GM12872 (cell line): ENCODE measurements around the gene ADORA3.

Experiments used
- TF ChIP-seq, protein P1 (sequence below): IDR thresholded peaks from 3 replicates; pipeline ENCODE4 v1.5.1; 2011; ENCODE audit warnings: low read depth, mild to moderate bottlenecking, low read length, moderate library complexity; ENCODE audit not compliant: insufficient read depth

ADORA3 gene

DNA sequence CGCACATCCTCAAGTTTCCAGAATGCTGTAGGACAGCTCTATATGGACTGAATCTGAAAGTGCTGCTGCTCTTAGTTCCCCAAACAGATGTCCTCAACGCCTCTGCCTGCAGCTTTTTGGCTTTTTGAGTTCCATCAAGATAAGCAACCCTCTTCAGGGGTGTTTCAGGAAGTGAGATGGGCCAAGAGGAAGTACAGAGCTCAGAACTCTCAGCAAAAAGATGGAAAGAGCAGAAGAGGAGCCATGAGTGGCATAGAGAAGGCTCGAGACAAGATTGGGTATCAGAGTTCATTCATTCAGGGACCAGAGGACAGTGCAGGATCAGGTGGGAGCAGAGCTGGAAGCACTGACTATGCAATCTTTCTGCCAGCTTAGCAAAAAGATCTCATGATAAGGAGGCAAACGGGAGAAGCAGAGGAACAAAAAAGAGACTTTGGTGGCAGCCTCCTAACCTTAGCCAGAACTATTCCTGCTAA is at the start of gene ADORA3, which contains the start of gene TMIGD3:
Gene ADORA3 (minus strand): TSS at position 49 of the 476 bp plus-strand sequence. CDS start 279 bp downstream, outside the sequence.
Gene TMIGD3 (minus strand): TSS at position 49 of the 476 bp plus-strand sequence. CDS start 279 bp downstream, outside the sequence.
- TF ChIP-seq, protein P1, sequence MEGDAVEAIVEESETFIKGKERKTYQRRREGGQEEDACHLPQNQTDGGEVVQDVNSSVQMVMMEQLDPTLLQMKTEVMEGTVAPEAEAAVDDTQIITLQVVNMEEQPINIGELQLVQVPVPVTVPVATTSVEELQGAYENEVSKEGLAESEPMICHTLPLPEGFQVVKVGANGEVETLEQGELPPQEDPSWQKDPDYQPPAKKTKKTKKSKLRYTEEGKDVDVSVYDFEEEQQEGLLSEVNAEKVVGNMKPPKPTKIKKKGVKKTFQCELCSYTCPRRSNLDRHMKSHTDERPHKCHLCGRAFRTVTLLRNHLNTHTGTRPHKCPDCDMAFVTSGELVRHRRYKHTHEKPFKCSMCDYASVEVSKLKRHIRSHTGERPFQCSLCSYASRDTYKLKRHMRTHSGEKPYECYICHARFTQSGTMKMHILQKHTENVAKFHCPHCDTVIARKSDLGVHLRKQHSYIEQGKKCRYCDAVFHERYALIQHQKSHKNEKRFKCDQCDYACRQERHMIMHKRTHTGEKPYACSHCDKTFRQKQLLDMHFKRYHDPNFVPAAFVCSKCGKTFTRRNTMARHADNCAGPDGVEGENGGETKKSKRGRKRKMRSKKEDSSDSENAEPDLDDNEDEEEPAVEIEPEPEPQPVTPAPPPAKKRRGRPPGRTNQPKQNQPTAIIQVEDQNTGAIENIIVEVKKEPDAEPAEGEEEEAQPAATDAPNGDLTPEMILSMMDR, result no peak

DNA sequence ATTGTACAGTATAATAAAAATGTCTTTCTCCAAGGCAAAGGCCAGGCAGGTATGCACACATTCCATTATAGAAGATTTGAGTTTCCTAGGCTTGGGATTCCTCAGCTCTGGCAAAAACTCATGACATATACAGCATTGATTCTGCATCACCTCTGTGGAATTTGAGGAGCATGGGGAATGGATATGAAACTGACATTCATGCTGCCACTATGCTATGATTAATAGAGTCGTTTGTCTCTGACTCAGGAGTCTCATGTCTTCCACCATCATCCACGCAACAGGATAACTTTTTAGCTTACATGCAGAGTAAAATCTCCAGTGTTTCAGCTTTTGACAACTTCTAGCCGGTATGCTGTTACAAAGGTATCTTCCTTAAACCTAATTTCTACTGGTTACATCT is 49.8 kb upstream of the ADORA3 start:
- TF ChIP-seq, protein P1, result no peak

DNA sequence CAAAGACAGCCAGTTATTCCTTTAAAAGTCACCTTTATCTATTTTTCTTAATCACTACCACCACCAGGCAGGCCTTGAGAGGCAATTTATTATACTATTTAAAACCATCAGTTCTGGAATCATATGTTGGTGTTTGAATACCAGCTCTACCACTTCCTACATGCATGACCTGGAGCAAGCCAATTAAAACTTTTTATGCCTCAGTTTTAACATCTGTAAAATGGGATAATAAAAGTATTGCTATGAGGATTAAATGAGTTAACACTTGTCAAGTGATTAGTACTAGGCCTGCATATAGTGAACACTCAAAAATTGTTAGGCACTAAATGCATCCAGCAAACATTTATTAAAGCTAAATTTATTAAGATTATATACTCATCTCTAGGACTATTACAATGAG is 49.2 kb upstream of the ADORA3 start:
- TF ChIP-seq, protein P1, result no peak

DNA sequence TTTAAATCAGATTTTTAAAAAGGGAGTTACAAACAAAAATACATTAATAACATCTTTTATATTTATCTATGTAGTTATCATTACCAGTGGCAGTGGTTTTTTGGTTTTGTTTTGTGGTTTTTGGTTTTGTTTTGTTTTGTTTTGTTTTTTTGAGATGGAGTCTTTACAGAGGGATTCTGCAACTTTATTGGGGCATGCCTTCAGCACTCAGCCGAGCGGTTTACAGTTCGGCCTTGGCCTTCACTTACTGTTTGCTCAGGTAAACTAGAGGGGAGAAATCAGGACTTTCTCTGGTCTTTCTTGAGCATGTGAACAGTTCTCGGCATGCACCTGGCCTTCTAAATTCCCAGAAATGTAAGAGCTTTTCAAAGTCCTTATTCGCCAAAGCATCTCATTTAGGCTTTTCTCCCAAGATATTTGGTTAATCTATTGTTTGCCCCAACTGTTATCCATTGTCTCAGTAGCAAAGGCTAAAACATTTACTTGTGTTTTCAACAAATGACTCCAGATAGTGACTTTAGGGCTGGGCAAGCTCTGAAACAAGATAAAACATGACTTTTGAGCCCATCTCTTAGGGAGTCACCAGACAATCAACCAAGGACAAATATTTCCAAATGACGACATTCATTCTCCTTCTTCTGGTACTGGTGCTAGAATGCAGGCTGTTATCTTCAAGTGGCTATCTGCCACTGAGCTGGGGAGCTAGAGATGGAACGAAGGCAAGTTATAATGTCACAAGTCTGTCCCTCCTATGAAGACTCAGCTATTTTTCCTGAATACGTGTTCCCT is 48.4 kb upstream of the ADORA3 start:
- TF ChIP-seq, protein P1, result no peak

DNA sequence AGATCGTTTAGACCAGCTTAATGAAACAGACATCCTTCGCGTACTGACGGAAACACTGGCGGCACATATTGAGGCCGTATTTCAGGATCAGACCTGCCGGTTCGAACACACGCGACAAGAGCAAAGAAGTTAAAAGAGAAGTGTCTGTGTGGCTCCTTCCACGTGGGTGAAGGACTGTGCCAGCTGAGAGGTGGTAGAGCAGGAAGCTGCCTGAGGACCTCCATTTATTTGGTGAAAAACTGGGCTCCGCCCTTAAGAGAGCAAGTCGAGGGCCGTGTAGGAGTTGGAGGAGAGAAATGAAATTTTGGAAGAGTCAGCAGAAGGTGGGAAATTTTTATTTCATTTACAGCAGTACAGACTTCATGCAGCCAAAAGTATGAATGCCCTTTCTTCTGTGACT is 38.8 kb upstream of the ADORA3 start:
- TF ChIP-seq, protein P1, result no peak

DNA sequence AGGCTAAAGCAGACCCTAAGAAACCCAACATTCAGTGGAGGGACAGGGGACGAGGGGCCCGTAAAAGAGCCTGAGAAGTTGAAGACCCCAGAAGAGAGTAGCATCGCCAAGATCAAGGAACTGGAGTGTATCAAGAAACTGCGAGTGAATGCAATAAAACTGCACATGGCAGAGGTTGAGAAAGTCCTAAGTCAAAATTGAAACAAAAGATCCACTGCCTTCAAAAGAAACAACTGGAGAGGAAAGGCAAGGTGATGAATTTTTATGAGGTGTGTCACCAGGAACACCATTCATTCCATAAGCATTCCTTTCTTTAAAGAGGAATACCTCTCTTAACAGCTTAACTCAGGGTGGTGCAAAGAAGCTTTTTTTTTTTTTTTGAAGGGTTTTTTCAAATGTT is 38.3 kb upstream of the ADORA3 start:
- TF ChIP-seq, protein P1, result no peak

DNA sequence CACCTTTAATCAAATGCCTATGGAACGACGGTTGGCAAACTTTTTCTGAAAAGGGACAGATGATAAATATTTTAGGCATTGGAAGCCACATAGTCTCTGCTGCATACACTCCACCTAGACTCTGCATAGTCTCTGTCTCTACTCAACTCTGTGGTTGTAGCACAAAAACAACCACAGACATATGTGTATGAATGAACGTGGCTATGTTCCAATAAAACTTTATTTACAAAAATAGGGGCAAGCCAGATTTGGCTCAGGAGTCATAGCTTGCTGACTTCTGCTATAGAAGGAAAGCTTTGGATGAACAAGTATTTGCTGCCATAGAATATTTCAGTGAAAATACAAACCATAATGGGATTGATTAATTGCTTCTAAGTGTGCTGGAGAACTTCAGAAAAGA is 37.5 kb upstream of the ADORA3 start:
- TF ChIP-seq, protein P1, result no peak
